GM12864 (cell line): ENCODE measurements around the gene NFU1.
"Not testable (repeated sequence)": the region's sequence is repeated elsewhere in the genome, so short reads cannot be mapped to it uniquely, and the experiment has no call there.

ENCODE experiments used
- DNase-seq: peaks from one replicate; pipeline ENCODE4 v3.0.0-alpha.2; 2011; ENCODE audit warnings: low read depth
- H3K4me3 ChIP-seq: 2 replicates; pipeline ENCODE4 v1.5.1; 2011; ENCODE audit warnings: mild to moderate bottlenecking, low read depth, low read length, control low read depth
- CTCF ChIP-seq: IDR thresholded peaks from 2 replicates; pipeline ENCODE4 v1.5.1; 2011; ENCODE audit warnings: low read depth, mild to moderate bottlenecking, moderate library complexity, low read length, control low read depth, inconsistent platforms; ENCODE audit errors: missing control alignments

Gene NFU1

GRCh38 chr2:69434753-69435152, 2.5 kb downstream of the NFU1 start:
- no peak for TF ChIP-seq CTCF
- H3K4me3 ChIP-seq: no peak overlapping the region
- DNase-seq: no peak

- no peak overlapping the region for H3K4me3 ChIP-seq
- no peak for DNase-seq
- TF ChIP-seq CTCF: no peak
Observed at GRCh38 chr2:69429491-69430183, 7.6 kb downstream of the NFU1 start.

GRCh38 chr2:69428981-69429380, 8.3 kb downstream of the NFU1 start:
- no peak for DNase-seq
- H3K4me3 ChIP-seq: no peak overlapping the region
- no peak for TF ChIP-seq CTCF

GRCh38 chr2:69424419-69424818, 12.8 kb downstream of the NFU1 start:
- DNase-seq: no peak
- no peak overlapping the region for H3K4me3 ChIP-seq
- no peak for TF ChIP-seq CTCF

GRCh38 chr2:69422198-69422597, 15.0 kb downstream of the NFU1 start:
- DNase-seq: no peak
- TF ChIP-seq CTCF: no peak
- H3K4me3 ChIP-seq: no peak overlapping the region

GRCh38 chr2:69419111-69419510, 18.1 kb downstream of the NFU1 start:
- not testable (repeated sequence) for DNase-seq, H3K4me3 ChIP-seq

GRCh38 chr2:69416147-69416546, 21.1 kb downstream of the NFU1 start:
- DNase-seq: no peak
- TF ChIP-seq CTCF: no peak
- no peak overlapping the region for H3K4me3 ChIP-seq
